Measurements from ENCODE around the gene MAN2B1. TPM values are rescaled to one million over a fixed set of nuclear protein-coding genes. Genes with fewer than 3 reads are reported as not detected.

The MAN2B1 gene
- total RNA-seq, 1 experiment from 2014 or later: 93.5 TPM

GRCh38 chr19:12655546-12655945 is 11.0 kb downstream of the MAN2B1 start:
- no peak overlapping the region for H4K91ac ChIP-seq (ENCODE audit: insufficient read length, low read depth, low read length)
- H3K27ac Mint-ChIP-seq: no peak overlapping the region
- H3K23ac ChIP-seq (ENCODE audit: insufficient read length, low read depth, low read length): no peak overlapping the region
- WGBS (ENCODE audit: extremely low coverage, insufficient read length, low lambda C conversion rate): no CpG with 5 or more reads among the region's 8 CpGs
- H3K4me1 Mint-ChIP-seq: peaks cover 0 to 6% of the 10 kb centered on the region in 2 experiments; a peak in 2 of 4 replicates
- no peak overlapping the region for H3K14ac ChIP-seq (ENCODE audit: insufficient read depth, low read length)
- no peak overlapping the region for H3T11ph ChIP-seq (ENCODE audit: low read length)
- H3K4me1 ChIP-seq (ENCODE audit: insufficient read depth, low read length): no peaks in the 10 kb centered on the region
- no peak overlapping the region for H2BK120ac ChIP-seq (ENCODE audit: low read depth, low read length, poor library complexity, severe bottlenecking)
- H3K9ac ChIP-seq (ENCODE audit: extremely low read depth, insufficient read length, low read length): no peak overlapping the region
- H3K56ac ChIP-seq (ENCODE audit: insufficient read length, low read depth, low read length): no peak overlapping the region
- TF ChIP-seq, protein P1, sequence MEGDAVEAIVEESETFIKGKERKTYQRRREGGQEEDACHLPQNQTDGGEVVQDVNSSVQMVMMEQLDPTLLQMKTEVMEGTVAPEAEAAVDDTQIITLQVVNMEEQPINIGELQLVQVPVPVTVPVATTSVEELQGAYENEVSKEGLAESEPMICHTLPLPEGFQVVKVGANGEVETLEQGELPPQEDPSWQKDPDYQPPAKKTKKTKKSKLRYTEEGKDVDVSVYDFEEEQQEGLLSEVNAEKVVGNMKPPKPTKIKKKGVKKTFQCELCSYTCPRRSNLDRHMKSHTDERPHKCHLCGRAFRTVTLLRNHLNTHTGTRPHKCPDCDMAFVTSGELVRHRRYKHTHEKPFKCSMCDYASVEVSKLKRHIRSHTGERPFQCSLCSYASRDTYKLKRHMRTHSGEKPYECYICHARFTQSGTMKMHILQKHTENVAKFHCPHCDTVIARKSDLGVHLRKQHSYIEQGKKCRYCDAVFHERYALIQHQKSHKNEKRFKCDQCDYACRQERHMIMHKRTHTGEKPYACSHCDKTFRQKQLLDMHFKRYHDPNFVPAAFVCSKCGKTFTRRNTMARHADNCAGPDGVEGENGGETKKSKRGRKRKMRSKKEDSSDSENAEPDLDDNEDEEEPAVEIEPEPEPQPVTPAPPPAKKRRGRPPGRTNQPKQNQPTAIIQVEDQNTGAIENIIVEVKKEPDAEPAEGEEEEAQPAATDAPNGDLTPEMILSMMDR (conservative IDR thresholded peaks at IDR 0.05): no peak
- H4K20me1 ChIP-seq (ENCODE audit: control insufficient read depth, insufficient read depth, insufficient read length): no peaks in the 10 kb centered on the region
- H3K79me1 ChIP-seq (ENCODE audit: insufficient read depth, low read depth, low read length, poor library complexity, severe bottlenecking): no peaks in the 10 kb centered on the region
- DNase-seq: no peak
- H2BK15ac ChIP-seq (ENCODE audit: low read depth, low read length): no peak overlapping the region
- no peak overlapping the region for H2AK5ac ChIP-seq (ENCODE audit: insufficient read length, low read length)
- H3K18ac ChIP-seq (ENCODE audit: insufficient read length, low read depth, low read length): no peak overlapping the region
- H4K5ac ChIP-seq (ENCODE audit: insufficient read length, low read depth, low read length): no peak overlapping the region
- no peak overlapping the region for H2BK12ac ChIP-seq (ENCODE audit: insufficient read length, low read depth, low read length)
- H3K36me3 Mint-ChIP-seq (ENCODE audit: insufficient read depth in 1 of 3, low read depth in 3 of 3): peaks cover 30 to 52% (median 38%) of the 10 kb centered on the region in 3 experiments
- no peaks in the 10 kb centered on the region for H3K27me3 ChIP-seq (ENCODE audit: insufficient read depth, low read length)
- H3K27me3 Mint-ChIP-seq (ENCODE audit: low read depth): no peaks in the 10 kb centered on the region
- no peaks in the 10 kb centered on the region for H3K23me2 ChIP-seq (ENCODE audit: insufficient read length, low read depth, low read length, poor library complexity, severe bottlenecking)
- H3K4ac ChIP-seq (ENCODE audit: low read depth, low read length): no peak overlapping the region
- no peaks in the 10 kb centered on the region; the same call in 1 of the 2 replicates for H3K79me2 ChIP-seq (ENCODE audit: insufficient read depth, low read length)
- H3K4me2 ChIP-seq (ENCODE audit: insufficient read depth, insufficient read length, low read length): no peak overlapping the region
- peaks cover 0 to 2% of the 10 kb centered on the region in 2 experiments; a peak in 1 of 5 replicates for H3K9me3 Mint-ChIP-seq
- no peak overlapping the region for H3K4me3 Mint-ChIP-seq
- no peak overlapping the region for H2BK20ac ChIP-seq (ENCODE audit: low read depth, low read length, poor library complexity, severe bottlenecking)
- H3K9me3 ChIP-seq (ENCODE audit: control insufficient read depth, low read depth, low read length): no peaks in the 10 kb centered on the region
- no peak overlapping the region for H2BK5ac ChIP-seq (ENCODE audit: insufficient read length, low read length)
- no peak overlapping the region for H4K8ac ChIP-seq (replicated peaks; ENCODE audit: insufficient read length, low read depth, low read length)
- no peak overlapping the region for H3K27ac ChIP-seq (ENCODE audit: insufficient read length, low read depth, low read length)
- H2AFZ ChIP-seq (ENCODE audit: low read length): no peak overlapping the region

All from H9 (cell line).